Fibroblast of villous mesenchyme (primary cell): Measurements from ENCODE around the gene C16orf86. TPM values are rescaled to one million over a fixed set of nuclear protein-coding genes. Genes with fewer than 3 reads are reported as not detected.

Experiments
- DNase-seq: peaks from one replicate; pipeline ENCODE4 v3.0.0-alpha.2; 2010; ENCODE audit warnings: low read depth
- H3K4me3 ChIP-seq: 2 replicates; pipeline ENCODE4 v1.5.1; 2011; ENCODE audit warnings: low read depth, mild to moderate bottlenecking, low read length
- CTCF ChIP-seq: IDR thresholded peaks from 2 replicates; pipeline ENCODE4 v1.5.1; 2012; ENCODE audit warnings: low read depth, mild to moderate bottlenecking, low read length; ENCODE audit not compliant: insufficient read depth
- total RNA-seq: library from RNA; depleted of rRNA; stranded (reverse); fragments of >200 nt; gene quantifications from 2 replicates; pipeline ENCODE4 v1.2.3, GENCODE V29; 2012

Gene C16orf86
- total RNA-seq, 1 donor, result 1.3 TPM

DNA sequence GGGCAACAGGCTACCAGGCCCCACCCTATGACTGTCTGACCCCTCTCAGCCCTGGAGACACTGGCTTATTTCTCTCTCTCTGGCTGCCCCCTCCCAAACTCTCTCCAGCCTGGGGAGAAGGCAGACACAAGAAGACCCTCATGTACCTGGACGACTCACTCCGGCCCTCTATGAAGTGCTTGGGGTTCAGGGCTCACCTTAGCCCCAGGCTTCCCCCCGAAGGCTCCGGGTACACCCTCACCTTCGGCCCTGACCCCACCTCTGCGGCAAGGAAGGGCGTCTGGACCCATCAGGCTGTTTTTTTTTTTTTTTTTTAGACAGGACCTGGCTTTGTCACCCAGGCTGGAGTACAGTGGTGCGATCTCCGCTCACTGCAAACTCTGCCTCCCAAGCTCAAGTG lies 22.6 kb upstream of the C16orf86 start:
- no peak for DNase-seq
- H3K4me3 ChIP-seq, result no peak overlapping the region
- no peak for TF ChIP-seq CTCF

GRCh38 chr16:67645397-67646121 lies 21.1 kb upstream of the C16orf86 start:
- DNase-seq, result no peak
- TF ChIP-seq CTCF, result no peak
- H3K4me3 ChIP-seq, result no peak overlapping the region

GRCh38 chr16:67647111-67647651 lies 19.4 kb upstream of the C16orf86 start:
- H3K4me3 ChIP-seq, result no peak overlapping the region
- DNase-seq, result no peak
- TF ChIP-seq CTCF, result no peak

DNA sequence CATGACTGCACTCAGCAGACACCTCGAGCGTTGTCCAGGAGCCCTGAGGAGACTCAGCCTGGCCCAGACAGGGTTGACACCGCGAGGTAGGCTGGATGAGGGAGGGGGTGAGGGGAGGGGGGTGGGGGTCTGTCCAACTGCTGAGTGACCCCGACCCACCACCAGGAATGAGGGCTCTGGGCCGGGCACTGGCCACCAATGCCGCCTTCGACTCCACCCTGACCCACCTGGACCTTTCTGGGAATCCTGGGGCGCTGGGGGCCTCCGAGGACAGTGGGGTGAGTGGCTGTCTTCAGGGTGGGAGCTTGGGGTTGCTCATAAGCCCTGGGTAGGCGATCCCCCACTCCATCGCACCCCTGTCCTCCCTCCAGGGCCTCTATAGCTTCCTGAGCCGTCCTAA lies 18.9 kb upstream of the C16orf86 start:
- no peak for TF ChIP-seq CTCF
- no peak for DNase-seq
- H3K4me3 ChIP-seq, result no peak overlapping the region

GRCh38 chr16:67648088-67648763 lies 18.4 kb upstream of the C16orf86 start:
- DNase-seq, result no peak
- TF ChIP-seq CTCF, result no peak
- H3K4me3 ChIP-seq, result no peak overlapping the region

GRCh38 chr16:67648764-67649407 lies 17.7 kb upstream of the C16orf86 start:
- no peak for DNase-seq
- H3K4me3 ChIP-seq, result no peak overlapping the region
- no peak for TF ChIP-seq CTCF
